Activated CD8-positive, alpha-beta T cell treated with anti-CD3 and anti-CD28 coated beads for 36 hours (primary cell): ENCODE measurements around the gene LRRC14B. TPM values are rescaled to one million over a fixed set of nuclear protein-coding genes. Genes with fewer than 3 reads are reported as not detected.

ENCODE experiments used
- ATAC-seq: fragments of 200-7000 bp; cut with Tn5 transposase; one replicate; pipeline ENCODE4 v1.10.0; 2021; ENCODE audit warnings: mild to moderate bottlenecking, moderate library complexity
- CTCF ChIA-PET: fragments of 350-600 bp; sonication (Branson Sonifier 250); formaldehyde crosslinking; loops from one replicate; lab custom pipeline; 2021; ENCODE audit warnings: antibody characterized with exemption; lab: Charles Lee
- POLR2A ChIA-PET: fragments of 350-600 bp; sonication (Branson Sonifier 250); formaldehyde crosslinking; loops from one replicate; lab custom pipeline; 2021; ENCODE audit warnings: antibody characterized with exemption; lab: Charles Lee
- DNase-seq: peaks from one replicate; pipeline ENCODE4 v3.0.0-alpha.2; 2020
- H3K27ac Mint-ChIP-seq: one replicate; pipeline ENCODE4 v1.8.0; 2021; ENCODE audit warnings: mild to moderate bottlenecking, mixed read lengths
- H3K27me3 Mint-ChIP-seq: one replicate; pipeline ENCODE4 v1.8.0; 2021; ENCODE audit warnings: mixed read lengths
- H3K36me3 Mint-ChIP-seq: one replicate; pipeline ENCODE4 v1.8.0; 2021; ENCODE audit warnings: low read depth, mixed read lengths
- H3K4me1 Mint-ChIP-seq: one replicate; pipeline ENCODE4 v1.8.0; 2021; ENCODE audit warnings: low read depth, mixed read lengths
- H3K4me3 Mint-ChIP-seq: one replicate; pipeline ENCODE4 v1.8.0; 2021; ENCODE audit warnings: mild to moderate bottlenecking, moderate library complexity, mixed read lengths
- H3K9me3 Mint-ChIP-seq: one replicate; pipeline ENCODE4 v1.8.0; 2021; ENCODE audit warnings: mixed read lengths
- CTCF ChIP-seq: fragments of 200-600 bp; IDR thresholded peaks from one replicate; pipeline ENCODE4 v1.8.0; 2022; ENCODE audit warnings: antibody characterized with exemption, mild to moderate bottlenecking
- intact Hi-C: fragments of 100-400 bp; cut with micrococcal nuclease; formaldehyde crosslinking; loops from one replicate; pipeline ENCODE4 v1.10.0; 2022
- total RNA-seq, 2 experiments: library from RNA; stranded (reverse); gene quantifications; one replicate each; pipeline ENCODE4 v1.2.3, GENCODE V29; 2021

Gene LRRC14B
- total RNA-seq, 2 experiments from 2014 or later: 0.16 TPM; not detected in 1

GRCh38 chr5:167982-168660 is 23.2 kb upstream of the LRRC14B start:
- TF ChIP-seq CTCF: no peak
- no peak for DNase-seq
- CTCF ChIA-PET: interaction anchor here (2.0 kb wide), 1 partner anchor 12 kb away, joined by 4 read pairs; no protein-coding TSS in a partner anchor
- Mint-ChIP-seq H3K27ac (no peak overlapping the region), H3K36me3 (no peaks in the 10 kb centered on the region), H3K4me1 (no peaks in the 10 kb centered on the region), H3K27me3 (no peaks in the 10 kb centered on the region), H3K9me3 (no peaks in the 10 kb centered on the region), H3K4me3 (no peak overlapping the region)
- ATAC-seq: no peak
- POLR2A ChIA-PET: no interaction called here
- intact Hi-C loops: no loop called here

- CTCF ChIA-PET: interaction anchor here (2.0 kb wide), 1 partner anchor 11 kb away, joined by 4 read pairs; no protein-coding TSS in a partner anchor
- intact Hi-C loops: no loop called here
- DNase-seq (no peak), ATAC-seq (no peak)
- no peak for TF ChIP-seq CTCF
- Mint-ChIP-seq H3K4me1 (no peaks in the 10 kb centered on the region), H3K36me3 (no peaks in the 10 kb centered on the region), H3K9me3 (no peaks in the 10 kb centered on the region), H3K4me3 (no peak overlapping the region), H3K27ac (no peak overlapping the region), H3K27me3 (no peaks in the 10 kb centered on the region)
- POLR2A ChIA-PET: no interaction called here
These were observed 22.1 kb upstream of the LRRC14B start for GRCh38 chr5:169071-169727.

GRCh38 chr5:169728-170094 is 21.6 kb upstream of the LRRC14B start:
- Mint-ChIP-seq H3K27ac (no peak overlapping the region), H3K4me1 (no peaks in the 10 kb centered on the region), H3K27me3 (no peaks in the 10 kb centered on the region), H3K4me3 (no peak overlapping the region), H3K36me3 (no peaks in the 10 kb centered on the region), H3K9me3 (no peaks in the 10 kb centered on the region)
- ATAC-seq: no peak
- CTCF ChIA-PET: interaction anchor here (2.0 kb wide), 1 partner anchor 10 kb away, joined by 4 read pairs; no protein-coding TSS in a partner anchor
- POLR2A ChIA-PET: no interaction called here
- intact Hi-C loops: no loop called here
- no peak for TF ChIP-seq CTCF
- DNase-seq: no peak

- CTCF ChIA-PET: no interaction called here
- DNase-seq: no peak
- no peaks in the 10 kb centered on the region for H3K9me3 Mint-ChIP-seq
- no peak for TF ChIP-seq CTCF
- H3K4me3 Mint-ChIP-seq: no peak overlapping the region
- H3K27ac Mint-ChIP-seq: no peak overlapping the region
- no peaks in the 10 kb centered on the region for H3K36me3 Mint-ChIP-seq
- H3K4me1 Mint-ChIP-seq: no peaks in the 10 kb centered on the region
- intact Hi-C loops: no loop called here
- POLR2A ChIA-PET: no interaction called here
- no peaks in the 10 kb centered on the region for H3K27me3 Mint-ChIP-seq
- ATAC-seq: no peak
These were observed 20.1 kb upstream of the LRRC14B start for GRCh38 chr5:170971-171800.
